Activated naive CD8-positive, alpha-beta T cell (primary cell): ENCODE data around the gene PAK6.

Source experiments
- H3K27ac Mint-ChIP-seq: one replicate; pipeline ENCODE4 v1.8.0; 2021; ENCODE audit warnings: mixed read lengths
- H3K27me3 Mint-ChIP-seq: one replicate; pipeline ENCODE4 v1.8.0; 2021; ENCODE audit warnings: mixed read lengths
- H3K36me3 Mint-ChIP-seq: one replicate; pipeline ENCODE4 v1.8.0; 2021; ENCODE audit warnings: mixed read lengths
- H3K4me1 Mint-ChIP-seq: one replicate; pipeline ENCODE4 v1.8.0; 2021; ENCODE audit warnings: low read depth, mixed read lengths
- H3K4me3 Mint-ChIP-seq: one replicate; pipeline ENCODE4 v1.8.0; 2021; ENCODE audit warnings: mild to moderate bottlenecking, mixed read lengths
- H3K9me3 Mint-ChIP-seq: one replicate; pipeline ENCODE4 v1.8.0; 2021; ENCODE audit warnings: low read depth, mixed read lengths

The PAK6 gene

GRCh38 chr15:40238532-40239403 lies at the start of gene PAK6:
TSS of gene PAK6 (plus strand) at chr15:40239063. CDS start at chr15:40264786, 25,723 bp downstream.
- Mint-ChIP-seq H3K27me3 (peaks cover 14% of the 10 kb centered on the region), H3K4me1 (peaks cover 5% of the 10 kb centered on the region), H3K36me3 (no peaks in the 10 kb centered on the region), H3K27ac (no peak within 1 kb of the TSS), H3K9me3 (no peaks in the 10 kb centered on the region), H3K4me3 (peak within 1 kb of the TSS; percentile 47)

- Mint-ChIP-seq H3K9me3 (no peaks in the 10 kb centered on the region), H3K27ac (no peak overlapping the region), H3K27me3 (no peaks in the 10 kb centered on the region), H3K36me3 (peaks cover 9% of the 10 kb centered on the region), H3K4me1 (no peaks in the 10 kb centered on the region), H3K4me3 (no peak overlapping the region)
Measured at GRCh38 chr15:40190591-40190990, 48.3 kb upstream of the PAK6 start.

- no peak overlapping the region for H3K4me3 Mint-ChIP-seq
- peaks cover 12% of the 10 kb centered on the region for H3K4me1 Mint-ChIP-seq
- no peak overlapping the region for H3K27ac Mint-ChIP-seq
- H3K36me3 Mint-ChIP-seq = peaks cover 13% of the 10 kb centered on the region
- no peaks in the 10 kb centered on the region for H3K27me3 Mint-ChIP-seq
- H3K9me3 Mint-ChIP-seq = no peaks in the 10 kb centered on the region
Measured at GRCh38 chr15:40192942-40193341, 45.9 kb upstream of the PAK6 start.

GRCh38 chr15:40197434-40197833 lies 41.4 kb upstream of the PAK6 start:
- Mint-ChIP-seq H3K36me3 (peaks cover 18% of the 10 kb centered on the region), H3K4me1 (peaks cover 24% of the 10 kb centered on the region), H3K4me3 (no peak overlapping the region), H3K27me3 (no peaks in the 10 kb centered on the region), H3K9me3 (no peaks in the 10 kb centered on the region), H3K27ac (peak overlapping the region; percentile 0)

GRCh38 chr15:40198355-40199085 lies 40.3 kb upstream of the PAK6 start:
- peaks cover 18% of the 10 kb centered on the region for H3K36me3 Mint-ChIP-seq

GRCh38 chr15:40204100-40204499 lies 34.8 kb upstream of the PAK6 start:
- Mint-ChIP-seq H3K27me3 (no peaks in the 10 kb centered on the region), H3K4me1 (peaks cover 2% of the 10 kb centered on the region), H3K27ac (no peak overlapping the region), H3K4me3 (no peak overlapping the region), H3K9me3 (no peaks in the 10 kb centered on the region), H3K36me3 (peaks cover 5% of the 10 kb centered on the region)

More at GRCh38 chr15:40198355-40199085, 40.3 kb upstream of the PAK6 start:
- H3K27ac Mint-ChIP-seq = no peak overlapping the region
- H3K27me3 Mint-ChIP-seq = no peaks in the 10 kb centered on the region
- H3K4me3 Mint-ChIP-seq = no peak overlapping the region
- peaks cover 24% of the 10 kb centered on the region for H3K4me1 Mint-ChIP-seq
- no peaks in the 10 kb centered on the region for H3K9me3 Mint-ChIP-seq

- Mint-ChIP-seq H3K36me3 (no peaks in the 10 kb centered on the region), H3K4me1 (no peaks in the 10 kb centered on the region), H3K27me3 (no peaks in the 10 kb centered on the region), H3K27ac (no peak overlapping the region), H3K9me3 (no peaks in the 10 kb centered on the region), H3K4me3 (no peak overlapping the region)
Measured at GRCh38 chr15:40217166-40217824, 21.6 kb upstream of the PAK6 start.

GRCh38 chr15:40219801-40220200 lies 19.1 kb upstream of the PAK6 start:
- H3K9me3 Mint-ChIP-seq = no peaks in the 10 kb centered on the region
- H3K36me3 Mint-ChIP-seq = no peaks in the 10 kb centered on the region
- no peak overlapping the region for H3K27ac Mint-ChIP-seq
- H3K4me3 Mint-ChIP-seq = no peak overlapping the region
- H3K27me3 Mint-ChIP-seq = no peaks in the 10 kb centered on the region
- H3K4me1 Mint-ChIP-seq = no peaks in the 10 kb centered on the region

GRCh38 chr15:40222131-40222530 lies 16.7 kb upstream of the PAK6 start:
- peaks cover 5% of the 10 kb centered on the region for H3K4me1 Mint-ChIP-seq
- no peaks in the 10 kb centered on the region for H3K27me3 Mint-ChIP-seq
- H3K9me3 Mint-ChIP-seq = no peaks in the 10 kb centered on the region
- H3K27ac Mint-ChIP-seq = no peak overlapping the region
- no peak overlapping the region for H3K4me3 Mint-ChIP-seq
- no peaks in the 10 kb centered on the region for H3K36me3 Mint-ChIP-seq

GRCh38 chr15:40226736-40227135 lies 12.1 kb upstream of the PAK6 start:
- Mint-ChIP-seq H3K27ac (no peak overlapping the region), H3K36me3 (no peaks in the 10 kb centered on the region)

GRCh38 chr15:40229316-40229715 lies 9.5 kb upstream of the PAK6 start:
- H3K27me3 Mint-ChIP-seq = no peaks in the 10 kb centered on the region
- H3K4me3 Mint-ChIP-seq = no peak overlapping the region
- H3K36me3 Mint-ChIP-seq = no peaks in the 10 kb centered on the region
- H3K27ac Mint-ChIP-seq = no peak overlapping the region
- H3K9me3 Mint-ChIP-seq = no peaks in the 10 kb centered on the region
- peaks cover 5% of the 10 kb centered on the region for H3K4me1 Mint-ChIP-seq

More at GRCh38 chr15:40226736-40227135, 12.1 kb upstream of the PAK6 start:
- no peaks in the 10 kb centered on the region for H3K27me3 Mint-ChIP-seq
- H3K9me3 Mint-ChIP-seq = no peaks in the 10 kb centered on the region
- no peak overlapping the region for H3K4me3 Mint-ChIP-seq
- peaks cover 5% of the 10 kb centered on the region for H3K4me1 Mint-ChIP-seq

GRCh38 chr15:40229956-40230355 lies 8.9 kb upstream of the PAK6 start:
- Mint-ChIP-seq H3K27ac (no peak overlapping the region), H3K4me1 (peaks cover 5% of the 10 kb centered on the region), H3K36me3 (no peaks in the 10 kb centered on the region), H3K27me3 (no peaks in the 10 kb centered on the region), H3K9me3 (no peaks in the 10 kb centered on the region), H3K4me3 (no peak overlapping the region)

GRCh38 chr15:40232625-40233070 lies 6.2 kb upstream of the PAK6 start:
- Mint-ChIP-seq H3K27ac (no peak overlapping the region), H3K27me3 (peaks cover 1% of the 10 kb centered on the region), H3K4me3 (no peak overlapping the region), H3K9me3 (no peaks in the 10 kb centered on the region), H3K36me3 (no peaks in the 10 kb centered on the region), H3K4me1 (no peaks in the 10 kb centered on the region)

GRCh38 chr15:40233727-40234577 lies 4.9 kb upstream of the PAK6 start:
- H3K4me3 Mint-ChIP-seq = no peak overlapping the region
- H3K4me1 Mint-ChIP-seq = peaks cover 3% of the 10 kb centered on the region
- H3K9me3 Mint-ChIP-seq = no peaks in the 10 kb centered on the region
- no peak overlapping the region for H3K27ac Mint-ChIP-seq
- H3K36me3 Mint-ChIP-seq = no peaks in the 10 kb centered on the region
- H3K27me3 Mint-ChIP-seq = peaks cover 8% of the 10 kb centered on the region
